SK-N-SH treated with all-trans-retinoic acid at 6 μM for 48 hours (cell line): ENCODE results near the gene GCN1.

ENCODE experiments used
- ATAC-seq: fragments of 200-7000 bp; cut with Tn5 transposase; 3 replicates; pipeline ENCODE4 v1.9.1; 2020; ENCODE audit warnings: mild to moderate bottlenecking, moderate library complexity
- ARNTL ChIP-seq: fragments of 450-650 bp; formaldehyde crosslinking; IDR thresholded peaks from 2 replicates; pipeline ENCODE4 v1.5.0; 2020; ENCODE audit warnings: low read depth, mild to moderate bottlenecking, moderate library complexity, borderline replicate concordance
- BACH2 ChIP-seq: fragments of 250-450 bp; sonication (Bioruptor Pico); IDR thresholded peaks from 2 replicates; pipeline ENCODE4 v1.9.0; 2021; ENCODE audit warnings: mild to moderate bottlenecking, borderline replicate concordance
- CSDC2 ChIP-seq: fragments of 250-450 bp; sonication (Bioruptor Pico); IDR thresholded peaks from 2 replicates; pipeline ENCODE4 v1.5.0; 2020; ENCODE audit warnings: mild to moderate bottlenecking, moderate library complexity
- CSRNP3 ChIP-seq: fragments of 250-450 bp; sonication (Bioruptor Pico); IDR thresholded peaks from 2 replicates; pipeline ENCODE4 v1.5.1; 2021; ENCODE audit warnings: mild to moderate bottlenecking, moderate library complexity
- ESRRG ChIP-seq: fragments of 250-450 bp; sonication (Bioruptor Pico); IDR thresholded peaks from 2 replicates; pipeline ENCODE4 v1.6.1; 2021; ENCODE audit warnings: mild to moderate bottlenecking
- GLIS3 ChIP-seq: fragments of 250-450 bp; sonication (Bioruptor Pico); IDR thresholded peaks from 2 replicates; pipeline ENCODE4 v1.5.0; 2020; ENCODE audit warnings: mild to moderate bottlenecking, moderate library complexity
- ISL1 ChIP-seq: fragments of 250-450 bp; sonication (Bioruptor Pico); IDR thresholded peaks from 2 replicates; pipeline ENCODE4 v2.1.2; 2022; ENCODE audit warnings: mild to moderate bottlenecking, moderate library complexity
- OSR1 ChIP-seq: fragments of 250-450 bp; sonication (Bioruptor Pico); IDR thresholded peaks from 2 replicates; pipeline ENCODE4 v1.8.0; 2022; ENCODE audit warnings: moderate library complexity, mild to moderate bottlenecking, inconsistent platforms
- PATZ1 ChIP-seq: fragments of 250-450 bp; sonication (Bioruptor Pico); IDR thresholded peaks from 2 replicates; pipeline ENCODE4 v1.8.0; 2020; ENCODE audit warnings: mild to moderate bottlenecking, moderate library complexity, borderline replicate concordance
- PPARA ChIP-seq: fragments of 250-450 bp; sonication (Bioruptor Pico); IDR thresholded peaks from 2 replicates; pipeline ENCODE4 v1.5.0; 2020; ENCODE audit warnings: mild to moderate bottlenecking, borderline replicate concordance
- RARB ChIP-seq: fragments of 250-450 bp; sonication (Bioruptor Pico); IDR thresholded peaks from 2 replicates; pipeline ENCODE4 v1.8.0; 2021; ENCODE audit warnings: mild to moderate bottlenecking, moderate library complexity
- SNAI2 ChIP-seq: fragments of 250-450 bp; sonication (Bioruptor Pico); IDR thresholded peaks from 2 replicates; pipeline ENCODE4 v1.5.0; 2020; ENCODE audit warnings: mild to moderate bottlenecking, moderate library complexity
- ZC3H10 ChIP-seq: fragments of 250-450 bp; sonication (Bioruptor Pico); IDR thresholded peaks from 2 replicates; pipeline ENCODE4 v1.5.1; 2021; ENCODE audit warnings: mild to moderate bottlenecking, moderate library complexity
- ZFP30 ChIP-seq: fragments of 450-650 bp; formaldehyde crosslinking; IDR thresholded peaks from 2 replicates; pipeline ENCODE4 v1.5.0; 2022; ENCODE audit warnings: mild to moderate bottlenecking, moderate library complexity
- ZNF565 ChIP-seq: fragments of 450-650 bp; formaldehyde crosslinking; conservative IDR thresholded peaks from 2 replicates; pipeline ENCODE4 v1.5.0; 2020; ENCODE audit warnings: low read depth, mild to moderate bottlenecking, moderate library complexity
- ZNF70 ChIP-seq: fragments of 450-650 bp; formaldehyde crosslinking; IDR thresholded peaks from 2 replicates; pipeline ENCODE4 v1.5.0; 2020; ENCODE audit warnings: mild to moderate bottlenecking, moderate library complexity
- ZNF8 ChIP-seq: fragments of 450-650 bp; formaldehyde crosslinking; IDR thresholded peaks from 2 replicates; pipeline ENCODE4 v1.5.0; 2020; ENCODE audit warnings: mild to moderate bottlenecking, moderate library complexity
- TF ChIP-seq, protein P1 (sequence below): fragments of 250-450 bp; sonication (Bioruptor Pico); IDR thresholded peaks from 2 replicates; pipeline ENCODE4 v1.8.0; 2021; ENCODE audit warnings: low read depth, mild to moderate bottlenecking, moderate library complexity, borderline replicate concordance
- TF ChIP-seq, protein P2 (sequence below): fragments of 250-450 bp; sonication (Bioruptor Pico); IDR thresholded peaks from 2 replicates; pipeline ENCODE4 v1.5.1; 2020; ENCODE audit warnings: low read depth, mild to moderate bottlenecking, moderate library complexity
- TF ChIP-seq, protein P3 (sequence below): fragments of 250-450 bp; sonication (Bioruptor Pico); IDR thresholded peaks from 2 replicates; pipeline ENCODE4 v1.5.0; 2020; ENCODE audit warnings: mild to moderate bottlenecking, moderate library complexity

The GCN1 gene

GRCh38 chr12:120110550-120111501 lies 83.7 kb downstream of the GCN1 start:
- ATAC-seq, result no peak; the same call in 2 of the 3 replicates
- TF ChIP-seq CSRNP3 (no peak), ISL1 (CRISPR knock-in tag) (no peak), ZFP30 (CRISPR knock-in tag) (no peak), ZC3H10 (no peak)
- TF ChIP-seq, protein P1, sequence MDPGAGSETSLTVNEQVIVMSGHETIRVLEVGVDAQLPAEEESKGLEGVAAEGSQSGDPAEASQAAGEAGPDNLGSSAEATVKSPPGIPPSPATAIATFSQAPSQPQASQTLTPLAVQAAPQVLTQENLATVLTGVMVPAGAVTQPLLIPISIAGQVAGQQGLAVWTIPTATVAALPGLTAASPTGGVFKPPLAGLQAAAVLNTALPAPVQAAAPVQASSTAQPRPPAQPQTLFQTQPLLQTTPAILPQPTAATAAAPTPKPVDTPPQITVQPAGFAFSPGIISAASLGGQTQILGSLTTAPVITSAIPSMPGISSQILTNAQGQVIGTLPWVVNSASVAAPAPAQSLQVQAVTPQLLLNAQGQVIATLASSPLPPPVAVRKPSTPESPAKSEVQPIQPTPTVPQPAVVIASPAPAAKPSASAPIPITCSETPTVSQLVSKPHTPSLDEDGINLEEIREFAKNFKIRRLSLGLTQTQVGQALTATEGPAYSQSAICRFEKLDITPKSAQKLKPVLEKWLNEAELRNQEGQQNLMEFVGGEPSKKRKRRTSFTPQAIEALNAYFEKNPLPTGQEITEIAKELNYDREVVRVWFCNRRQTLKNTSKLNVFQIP (CRISPR knock-in tag), result no peak

GRCh38 chr12:120109570-120110267 lies 84.8 kb downstream of the GCN1 start:
- ATAC-seq, result no peak
- TF ChIP-seq ZFP30 (CRISPR knock-in tag), result no peak
- no peak for TF ChIP-seq RARB
- no peak for TF ChIP-seq OSR1 (CRISPR knock-in tag)
- no peak for TF ChIP-seq PATZ1 (CRISPR knock-in tag)

GRCh38 chr12:120106151-120106550 lies 88.4 kb downstream of the GCN1 start:
- no peak for ATAC-seq
- no peak for TF ChIP-seq ZFP30 (CRISPR knock-in tag)
- TF ChIP-seq ARNTL (CRISPR knock-in tag), result no peak
- TF ChIP-seq PATZ1 (CRISPR knock-in tag), result no peak
- no peak for TF ChIP-seq ESRRG (CRISPR knock-in tag)
- no peak for TF ChIP-seq ZNF70
- no peak for TF ChIP-seq RARB
- no peak for TF ChIP-seq ZNF8 (CRISPR knock-in tag)
- no peak for TF ChIP-seq SNAI2 (CRISPR knock-in tag)
- no peak for TF ChIP-seq GLIS3
- TF ChIP-seq, all 23 proteins: peak for 0

DNA sequence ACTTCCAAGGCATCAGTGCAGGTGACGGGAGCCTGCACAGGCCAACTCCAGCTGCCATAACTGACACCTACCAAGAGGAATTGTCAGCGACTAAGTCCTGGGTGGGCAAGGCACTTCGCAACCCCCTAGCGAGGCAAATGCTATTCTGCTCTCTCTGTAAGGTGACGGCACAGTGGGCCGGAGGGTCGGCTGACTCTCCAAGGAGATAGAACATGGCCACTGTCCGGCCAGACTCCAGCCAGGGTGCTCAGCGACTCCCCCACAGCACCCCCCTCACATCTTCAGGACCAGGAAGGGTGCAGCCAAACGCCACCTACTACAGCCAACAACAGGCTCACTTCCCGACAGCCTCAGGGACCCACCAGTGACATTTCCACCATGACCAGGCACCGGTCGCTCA lies 91.1 kb downstream of the GCN1 start:
- no peak for TF ChIP-seq CSDC2 (CRISPR knock-in tag)
- no peak for TF ChIP-seq GLIS3
- no peak for TF ChIP-seq ZNF70
- no peak for ATAC-seq

DNA sequence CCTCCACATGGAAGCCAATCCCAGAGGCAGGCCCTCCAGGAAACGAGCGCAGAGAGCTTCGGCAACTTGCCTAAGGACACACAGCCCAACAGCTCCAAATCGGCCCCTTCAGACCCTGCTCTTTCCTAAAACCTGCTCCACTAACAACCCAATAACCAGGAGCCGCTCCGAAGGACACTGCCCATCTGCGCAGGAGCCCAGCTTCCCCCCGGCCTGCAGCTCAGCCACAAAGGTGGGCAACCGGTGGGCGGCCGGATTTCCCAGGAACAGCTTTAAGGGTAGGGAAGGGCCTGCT lies 91.5 kb downstream of the GCN1 start:
- ATAC-seq, result no peak
- TF ChIP-seq, protein P2, sequence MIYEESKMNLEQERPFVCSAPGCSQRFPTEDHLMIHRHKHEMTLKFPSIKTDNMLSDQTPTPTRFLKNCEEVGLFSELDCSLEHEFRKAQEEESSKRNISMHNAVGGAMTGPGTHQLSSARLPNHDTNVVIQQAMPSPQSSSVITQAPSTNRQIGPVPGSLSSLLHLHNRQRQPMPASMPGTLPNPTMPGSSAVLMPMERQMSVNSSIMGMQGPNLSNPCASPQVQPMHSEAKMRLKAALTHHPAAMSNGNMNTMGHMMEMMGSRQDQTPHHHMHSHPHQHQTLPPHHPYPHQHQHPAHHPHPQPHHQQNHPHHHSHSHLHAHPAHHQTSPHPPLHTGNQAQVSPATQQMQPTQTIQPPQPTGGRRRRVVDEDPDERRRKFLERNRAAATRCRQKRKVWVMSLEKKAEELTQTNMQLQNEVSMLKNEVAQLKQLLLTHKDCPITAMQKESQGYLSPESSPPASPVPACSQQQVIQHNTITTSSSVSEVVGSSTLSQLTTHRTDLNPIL (CRISPR knock-in tag), result no peak
- no peak for TF ChIP-seq BACH2 (CRISPR knock-in tag)
- no peak for TF ChIP-seq RARB
- no peak for TF ChIP-seq OSR1 (CRISPR knock-in tag)
- no peak for TF ChIP-seq SNAI2 (CRISPR knock-in tag)
- TF ChIP-seq, protein P1 (CRISPR knock-in tag), result no peak
- no peak for TF ChIP-seq ZNF565
- no peak for TF ChIP-seq ZC3H10
- no peak for TF ChIP-seq CSDC2 (CRISPR knock-in tag)
- TF ChIP-seq, protein P3, sequence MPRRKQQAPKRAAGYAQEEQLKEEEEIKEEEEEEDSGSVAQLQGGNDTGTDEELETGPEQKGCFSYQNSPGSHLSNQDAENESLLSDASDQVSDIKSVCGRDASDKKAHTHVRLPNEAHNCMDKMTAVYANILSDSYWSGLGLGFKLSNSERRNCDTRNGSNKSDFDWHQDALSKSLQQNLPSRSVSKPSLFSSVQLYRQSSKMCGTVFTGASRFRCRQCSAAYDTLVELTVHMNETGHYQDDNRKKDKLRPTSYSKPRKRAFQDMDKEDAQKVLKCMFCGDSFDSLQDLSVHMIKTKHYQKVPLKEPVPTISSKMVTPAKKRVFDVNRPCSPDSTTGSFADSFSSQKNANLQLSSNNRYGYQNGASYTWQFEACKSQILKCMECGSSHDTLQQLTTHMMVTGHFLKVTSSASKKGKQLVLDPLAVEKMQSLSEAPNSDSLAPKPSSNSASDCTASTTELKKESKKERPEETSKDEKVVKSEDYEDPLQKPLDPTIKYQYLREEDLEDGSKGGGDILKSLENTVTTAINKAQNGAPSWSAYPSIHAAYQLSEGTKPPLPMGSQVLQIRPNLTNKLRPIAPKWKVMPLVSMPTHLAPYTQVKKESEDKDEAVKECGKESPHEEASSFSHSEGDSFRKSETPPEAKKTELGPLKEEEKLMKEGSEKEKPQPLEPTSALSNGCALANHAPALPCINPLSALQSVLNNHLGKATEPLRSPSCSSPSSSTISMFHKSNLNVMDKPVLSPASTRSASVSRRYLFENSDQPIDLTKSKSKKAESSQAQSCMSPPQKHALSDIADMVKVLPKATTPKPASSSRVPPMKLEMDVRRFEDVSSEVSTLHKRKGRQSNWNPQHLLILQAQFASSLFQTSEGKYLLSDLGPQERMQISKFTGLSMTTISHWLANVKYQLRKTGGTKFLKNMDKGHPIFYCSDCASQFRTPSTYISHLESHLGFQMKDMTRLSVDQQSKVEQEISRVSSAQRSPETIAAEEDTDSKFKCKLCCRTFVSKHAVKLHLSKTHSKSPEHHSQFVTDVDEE, result no peak
- no peak for TF ChIP-seq PPARA
- TF ChIP-seq ARNTL (CRISPR knock-in tag), result no peak
